Panc1 (cell line): ENCODE results near the gene NRG2. TPM values are rescaled to one million over a fixed set of nuclear protein-coding genes. Genes with fewer than 3 reads are reported as not detected.

Experiments
- ATAC-seq: fragments of 200-7000 bp; cut with Tn5 transposase; 2 replicates; pipeline ENCODE4 v1.9.1; 2020; ENCODE audit warnings: mild to moderate bottlenecking, moderate library complexity
- BruUV-seq: library from RNA; stranded (reverse); fragments of 400-500 nt; replicated peaks from 2 replicates; lab custom pipeline; 2021; lab: Mats Ljungman, UMichigan
- CTCF ChIA-PET: fragments of 300-600 bp; sonication (Branson Sonifier 250); formaldehyde crosslinking; loops from one replicate; lab custom pipeline; 2022; ENCODE audit warnings: antibody characterized with exemption; lab: Charles Lee
- POLR2A ChIA-PET: fragments of 300-600 bp; sonication (Branson Sonifier 250); formaldehyde crosslinking; loops from one replicate; lab custom pipeline; 2022; ENCODE audit warnings: antibody characterized with exemption; lab: Charles Lee
- DNase-seq: peaks from one replicate; pipeline ENCODE4 v3.0.0-alpha.2; 2010; ENCODE audit warnings: low read depth, low spot score
- H3K27ac ChIP-seq: 2 replicates; pipeline ENCODE4 v1.5.1; 2011; ENCODE audit warnings: mild to moderate bottlenecking, low read length, inconsistent platforms
- H3K27me3 ChIP-seq: fragments of 200-500 bp; sonication (Bioruptor generic); 2 replicates; pipeline ENCODE4 v1.6.0; 2014; ENCODE audit warnings: low read length, inconsistent platforms; ENCODE audit not compliant: control insufficient read depth, insufficient read depth
- H3K36me3 ChIP-seq: fragments of 200-500 bp; sonication (Bioruptor generic); 2 replicates; pipeline ENCODE4 v1.5.1; 2014; ENCODE audit warnings: inconsistent platforms, mild to moderate bottlenecking, low read length, moderate library complexity; ENCODE audit not compliant: control insufficient read depth, insufficient read depth
- H3K4me1 ChIP-seq: 2 replicates; pipeline ENCODE4 v1.5.1; 2011; ENCODE audit warnings: inconsistent platforms, mild to moderate bottlenecking, low read length, moderate library complexity; ENCODE audit not compliant: control insufficient read depth, insufficient read depth
- H3K4me3 ChIP-seq, 2 experiments: 2 replicates each; pipeline ENCODE4 v1.5.1; 2011 to 2012; ENCODE audit warnings: low read depth in 2 of 2, low read length in 2 of 2, mild to moderate bottlenecking in 2 of 2, inconsistent platforms in 1 of 2, moderate library complexity in 1 of 2
- H3K9me3 ChIP-seq: fragments of 200-500 bp; sonication (Bioruptor generic); 2 replicates; pipeline ENCODE4 v1.5.1; 2014; ENCODE audit warnings: low read depth, mild to moderate bottlenecking, inconsistent platforms, low read length, moderate library complexity; ENCODE audit not compliant: control insufficient read depth, insufficient read depth
- POLR2AphosphoS5 ChIP-seq: IDR thresholded peaks from 2 replicates; pipeline ENCODE4 v1.6.1; 2012; ENCODE audit warnings: mild to moderate bottlenecking, low read depth, low read length, moderate library complexity
- SIN3A ChIP-seq: IDR thresholded peaks from 2 replicates; pipeline ENCODE4 v1.6.1; 2012; ENCODE audit warnings: low read depth, mild to moderate bottlenecking, low read length, moderate library complexity, borderline replicate concordance; ENCODE audit not compliant: insufficient read depth
- TCF7L2 ChIP-seq: IDR thresholded peaks from 2 replicates; pipeline ENCODE4 v1.6.1; 2011; ENCODE audit warnings: mild to moderate bottlenecking, low read depth, low read length, inconsistent platforms
- in situ Hi-C: cut with HindIII; loops from 2 replicates; pipeline ENCODE4 v1.10.0; 2016; ENCODE audit warnings: low sequenced_read_pairs, low pct_unique_long_range_greater_than_20kb
- intact Hi-C: fragments of 100-400 bp; cut with micrococcal nuclease; formaldehyde crosslinking; loops from one replicate; pipeline ENCODE4 v1.10.0; 2022; ENCODE audit not compliant: unreplicated experiment
- total RNA-seq: library from RNA; stranded (reverse); gene quantifications from one replicate; pipeline ENCODE4 v1.2.1, GENCODE V29; 2021; ENCODE audit not compliant: unreplicated experiment
- TF ChIP-seq, protein P1 (sequence below), 2 experiments: IDR thresholded peaks; 2 replicates each; pipeline ENCODE4 v1.6.1; 2011 to 2012; ENCODE audit warnings: low read depth in 2 of 2, control low read depth in 1 of 2, low read length in 1 of 2, mild to moderate bottlenecking in 1 of 2, moderate library complexity in 1 of 2; ENCODE audit not compliant: insufficient read depth in 1 of 2
- TF ChIP-seq, protein P2 (sequence below): fragments of 450-650 bp; IDR thresholded peaks from 2 replicates; pipeline ENCODE4 v1.5.1; 2017; ENCODE audit warnings: mild to moderate bottlenecking

The NRG2 gene
- total RNA-seq, 1 experiment from 2014 or later: 20.2 TPM

DNA sequence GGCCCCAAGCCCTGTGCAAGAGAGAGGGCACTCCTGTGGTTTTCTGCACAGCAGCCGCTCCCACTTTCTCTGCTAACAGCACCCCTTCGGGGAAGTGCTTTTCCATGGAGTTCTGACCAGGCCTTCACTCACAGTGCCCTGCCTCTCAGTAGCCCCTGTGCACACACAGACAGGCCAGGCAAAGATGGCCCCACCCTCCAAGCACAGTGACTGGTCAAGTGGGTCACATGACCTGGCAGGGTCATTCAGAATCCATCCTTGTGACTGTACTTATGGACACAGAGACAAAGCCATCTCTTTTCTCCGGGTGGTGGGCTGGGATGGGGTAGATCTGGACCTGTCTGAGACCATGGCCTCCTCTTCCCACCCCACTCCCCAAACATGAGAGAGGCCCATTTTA, 165.0 kb downstream of the NRG2 start:
- no peak overlapping the region for H3K4me3 ChIP-seq
- no peak for TF ChIP-seq POLR2AphosphoS5
- no peak for TF ChIP-seq SIN3A
- TF ChIP-seq, protein P1, sequence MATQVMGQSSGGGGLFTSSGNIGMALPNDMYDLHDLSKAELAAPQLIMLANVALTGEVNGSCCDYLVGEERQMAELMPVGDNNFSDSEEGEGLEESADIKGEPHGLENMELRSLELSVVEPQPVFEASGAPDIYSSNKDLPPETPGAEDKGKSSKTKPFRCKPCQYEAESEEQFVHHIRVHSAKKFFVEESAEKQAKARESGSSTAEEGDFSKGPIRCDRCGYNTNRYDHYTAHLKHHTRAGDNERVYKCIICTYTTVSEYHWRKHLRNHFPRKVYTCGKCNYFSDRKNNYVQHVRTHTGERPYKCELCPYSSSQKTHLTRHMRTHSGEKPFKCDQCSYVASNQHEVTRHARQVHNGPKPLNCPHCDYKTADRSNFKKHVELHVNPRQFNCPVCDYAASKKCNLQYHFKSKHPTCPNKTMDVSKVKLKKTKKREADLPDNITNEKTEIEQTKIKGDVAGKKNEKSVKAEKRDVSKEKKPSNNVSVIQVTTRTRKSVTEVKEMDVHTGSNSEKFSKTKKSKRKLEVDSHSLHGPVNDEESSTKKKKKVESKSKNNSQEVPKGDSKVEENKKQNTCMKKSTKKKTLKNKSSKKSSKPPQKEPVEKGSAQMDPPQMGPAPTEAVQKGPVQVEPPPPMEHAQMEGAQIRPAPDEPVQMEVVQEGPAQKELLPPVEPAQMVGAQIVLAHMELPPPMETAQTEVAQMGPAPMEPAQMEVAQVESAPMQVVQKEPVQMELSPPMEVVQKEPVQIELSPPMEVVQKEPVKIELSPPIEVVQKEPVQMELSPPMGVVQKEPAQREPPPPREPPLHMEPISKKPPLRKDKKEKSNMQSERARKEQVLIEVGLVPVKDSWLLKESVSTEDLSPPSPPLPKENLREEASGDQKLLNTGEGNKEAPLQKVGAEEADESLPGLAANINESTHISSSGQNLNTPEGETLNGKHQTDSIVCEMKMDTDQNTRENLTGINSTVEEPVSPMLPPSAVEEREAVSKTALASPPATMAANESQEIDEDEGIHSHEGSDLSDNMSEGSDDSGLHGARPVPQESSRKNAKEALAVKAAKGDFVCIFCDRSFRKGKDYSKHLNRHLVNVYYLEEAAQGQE (IDR thresholded peaks at IDR 0.05; ENCODE audit: insufficient read depth in 1 of 2, low read depth in 2 of 2, low read length in 1 of 2): no peak
- TF ChIP-seq, protein P2, sequence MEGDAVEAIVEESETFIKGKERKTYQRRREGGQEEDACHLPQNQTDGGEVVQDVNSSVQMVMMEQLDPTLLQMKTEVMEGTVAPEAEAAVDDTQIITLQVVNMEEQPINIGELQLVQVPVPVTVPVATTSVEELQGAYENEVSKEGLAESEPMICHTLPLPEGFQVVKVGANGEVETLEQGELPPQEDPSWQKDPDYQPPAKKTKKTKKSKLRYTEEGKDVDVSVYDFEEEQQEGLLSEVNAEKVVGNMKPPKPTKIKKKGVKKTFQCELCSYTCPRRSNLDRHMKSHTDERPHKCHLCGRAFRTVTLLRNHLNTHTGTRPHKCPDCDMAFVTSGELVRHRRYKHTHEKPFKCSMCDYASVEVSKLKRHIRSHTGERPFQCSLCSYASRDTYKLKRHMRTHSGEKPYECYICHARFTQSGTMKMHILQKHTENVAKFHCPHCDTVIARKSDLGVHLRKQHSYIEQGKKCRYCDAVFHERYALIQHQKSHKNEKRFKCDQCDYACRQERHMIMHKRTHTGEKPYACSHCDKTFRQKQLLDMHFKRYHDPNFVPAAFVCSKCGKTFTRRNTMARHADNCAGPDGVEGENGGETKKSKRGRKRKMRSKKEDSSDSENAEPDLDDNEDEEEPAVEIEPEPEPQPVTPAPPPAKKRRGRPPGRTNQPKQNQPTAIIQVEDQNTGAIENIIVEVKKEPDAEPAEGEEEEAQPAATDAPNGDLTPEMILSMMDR: no peak
- no peak for TF ChIP-seq TCF7L2
- H3K4me1 ChIP-seq: no peaks in the 10 kb centered on the region
- no peaks in the 10 kb centered on the region for H3K27me3 ChIP-seq
- DNase-seq (no peak), ATAC-seq (no peak)
- CTCF ChIA-PET: interaction anchor here (0.6 kb wide), 1 partner anchor 189 kb away, joined by 5 read pairs; no protein-coding TSS in a partner anchor
- H3K36me3 ChIP-seq: no peaks in the 10 kb centered on the region
- in situ Hi-C loops: no loop called here
- BruUV-seq: no TSS peak
- no peak overlapping the region for H3K27ac ChIP-seq
- POLR2A ChIA-PET: no interaction called here
- H3K9me3 ChIP-seq: no peaks in the 10 kb centered on the region
- intact Hi-C loops: no loop called here

DNA sequence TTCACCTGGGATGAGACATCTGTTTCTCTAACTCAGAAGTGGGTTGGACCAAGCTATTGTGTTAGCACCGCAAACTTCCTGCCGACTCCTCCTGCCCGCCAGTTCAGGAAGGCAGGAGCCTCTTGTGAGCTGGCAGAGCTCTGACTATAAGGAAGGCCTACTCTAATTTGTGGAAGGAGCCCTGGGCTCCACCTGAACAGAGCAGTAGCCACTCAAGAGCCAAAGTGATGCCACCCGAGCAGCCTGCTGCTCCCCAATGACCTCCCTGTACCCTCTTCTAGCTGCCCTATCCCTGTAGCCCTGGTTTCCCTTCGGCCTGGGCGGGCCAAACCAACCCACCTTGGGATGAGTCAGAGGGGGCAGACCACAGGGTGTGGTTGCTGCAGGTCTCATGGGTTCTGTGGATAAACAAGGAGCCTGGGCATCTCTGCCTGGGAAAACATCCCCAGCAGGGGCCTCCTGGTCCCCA, 165.9 kb downstream of the NRG2 start:
- no TSS peak for BruUV-seq
- ChIA-PET POLR2A (interaction anchor here (0.5 kb wide), 1 partner anchor 95 kb away, joined by 4 read pairs; no protein-coding TSS in a partner anchor), CTCF (no interaction called here)
- Histone ChIP-seq H3K4me3 (no peak overlapping the region), H3K27me3 (no peaks in the 10 kb centered on the region), H3K36me3 (no peaks in the 10 kb centered on the region), H3K9me3 (no peaks in the 10 kb centered on the region), H3K4me1 (no peaks in the 10 kb centered on the region), H3K27ac (no peak overlapping the region)
- in situ Hi-C loops: no loop called here
- no peak for ATAC-seq
- TF ChIP-seq, protein P2: no peak
- TF ChIP-seq, protein P1 (IDR thresholded peaks at IDR 0.05; ENCODE audit: insufficient read depth in 1 of 2, low read depth in 2 of 2, low read length in 1 of 2): no peak
- no peak for TF ChIP-seq TCF7L2
- no peak for TF ChIP-seq SIN3A
- TF ChIP-seq POLR2AphosphoS5: no peak
- intact Hi-C loops: no loop called here
- DNase-seq: no peak
